ENCODE results near the gene HIVEP3. TPM values are rescaled to one million over a fixed set of nuclear protein-coding genes. Genes with fewer than 3 reads are reported as not detected.

Gene HIVEP3
- total RNA-seq, 4 donors from 2014 or later = 5.3 to 17.3 (median 9.1) TPM

GRCh38 chr1:41564741-41565475 is 353.8 kb downstream of the HIVEP3 start:
- WGBS, 2 donors = 89 to 90% methylated on average over 9 of the region's 9 CpGs
- TF ChIP-seq POLR2A (IDR thresholded peaks at IDR 0.05) = no peak
- TF ChIP-seq, protein P1, sequence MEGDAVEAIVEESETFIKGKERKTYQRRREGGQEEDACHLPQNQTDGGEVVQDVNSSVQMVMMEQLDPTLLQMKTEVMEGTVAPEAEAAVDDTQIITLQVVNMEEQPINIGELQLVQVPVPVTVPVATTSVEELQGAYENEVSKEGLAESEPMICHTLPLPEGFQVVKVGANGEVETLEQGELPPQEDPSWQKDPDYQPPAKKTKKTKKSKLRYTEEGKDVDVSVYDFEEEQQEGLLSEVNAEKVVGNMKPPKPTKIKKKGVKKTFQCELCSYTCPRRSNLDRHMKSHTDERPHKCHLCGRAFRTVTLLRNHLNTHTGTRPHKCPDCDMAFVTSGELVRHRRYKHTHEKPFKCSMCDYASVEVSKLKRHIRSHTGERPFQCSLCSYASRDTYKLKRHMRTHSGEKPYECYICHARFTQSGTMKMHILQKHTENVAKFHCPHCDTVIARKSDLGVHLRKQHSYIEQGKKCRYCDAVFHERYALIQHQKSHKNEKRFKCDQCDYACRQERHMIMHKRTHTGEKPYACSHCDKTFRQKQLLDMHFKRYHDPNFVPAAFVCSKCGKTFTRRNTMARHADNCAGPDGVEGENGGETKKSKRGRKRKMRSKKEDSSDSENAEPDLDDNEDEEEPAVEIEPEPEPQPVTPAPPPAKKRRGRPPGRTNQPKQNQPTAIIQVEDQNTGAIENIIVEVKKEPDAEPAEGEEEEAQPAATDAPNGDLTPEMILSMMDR (IDR thresholded peaks at IDR 0.05) = no peak
- DNase-seq (ENCODE audit: low spot score in 2 of 2) = peak in 1 of 2 donors; percentile 40
- H3K4me3 ChIP-seq (ENCODE audit: low read depth, poor library complexity, severe bottlenecking) = no peak overlapping the region
- intact Hi-C loops (cut with DNase I; ENCODE audit: low total_unique reads) = no loop called here

DNA sequence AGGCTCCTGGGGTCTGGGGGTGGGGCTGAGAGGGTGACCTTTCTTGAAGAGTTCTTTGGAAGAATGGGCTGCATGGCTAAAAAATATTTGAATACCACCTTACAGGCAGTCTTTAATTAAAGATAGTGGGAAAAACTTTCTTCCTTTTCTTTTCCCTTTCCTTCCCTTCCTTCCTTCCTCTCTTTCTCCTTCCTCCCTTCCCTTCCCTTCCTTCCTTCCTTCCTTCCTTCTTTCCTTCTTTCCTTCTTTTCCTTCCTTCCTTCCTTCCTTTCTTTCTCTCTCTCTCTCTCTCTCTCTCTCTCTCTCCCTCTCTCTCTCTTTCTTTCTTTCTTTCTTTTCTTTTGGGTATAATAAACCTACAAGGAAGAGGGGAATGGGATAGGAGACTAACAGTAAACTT is 356.4 kb downstream of the HIVEP3 start:
- intact Hi-C loops (cut with DNase I; ENCODE audit: low total_unique reads) = no loop called here
- TF ChIP-seq POLR2A (IDR thresholded peaks at IDR 0.05) = no peak
- TF ChIP-seq, protein P1 (IDR thresholded peaks at IDR 0.05) = no peak
- H3K4me3 ChIP-seq (ENCODE audit: low read depth, poor library complexity, severe bottlenecking) = no peak overlapping the region
- DNase-seq (ENCODE audit: low spot score in 2 of 2) = no peak

DNA sequence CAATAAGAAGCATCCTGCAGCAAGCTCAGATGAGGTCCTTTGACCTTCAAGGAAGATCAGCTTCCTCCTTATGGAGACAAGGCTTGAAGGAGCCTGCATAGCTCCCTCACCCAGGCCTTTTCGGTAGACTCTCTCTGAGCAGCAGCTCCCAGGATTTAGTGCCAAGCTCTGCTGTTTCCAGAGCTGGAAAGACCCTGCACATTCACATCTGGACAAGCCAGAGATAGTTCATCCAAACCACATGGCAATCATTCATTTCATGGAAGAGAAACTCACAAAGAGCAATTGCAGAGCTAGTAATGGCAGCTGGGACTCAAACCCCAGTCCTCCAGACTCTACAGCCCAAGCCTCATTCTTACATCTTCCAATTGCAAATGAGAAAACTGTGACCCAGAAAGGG is 357.8 kb downstream of the HIVEP3 start:
- H3K4me3 ChIP-seq (ENCODE audit: low read depth, poor library complexity, severe bottlenecking) = no peak overlapping the region
- TF ChIP-seq, protein P1 (IDR thresholded peaks at IDR 0.05) = no peak
- no peak for TF ChIP-seq POLR2A (IDR thresholded peaks at IDR 0.05)
- intact Hi-C loops (cut with DNase I; ENCODE audit: low total_unique reads) = no loop called here
- WGBS, 2 donors = 56 to 71% methylated on average over 1 of the region's 1 CpG
- DNase-seq (ENCODE audit: low spot score in 2 of 2) = peak in 1 of 2 donors; percentile 17

DNA sequence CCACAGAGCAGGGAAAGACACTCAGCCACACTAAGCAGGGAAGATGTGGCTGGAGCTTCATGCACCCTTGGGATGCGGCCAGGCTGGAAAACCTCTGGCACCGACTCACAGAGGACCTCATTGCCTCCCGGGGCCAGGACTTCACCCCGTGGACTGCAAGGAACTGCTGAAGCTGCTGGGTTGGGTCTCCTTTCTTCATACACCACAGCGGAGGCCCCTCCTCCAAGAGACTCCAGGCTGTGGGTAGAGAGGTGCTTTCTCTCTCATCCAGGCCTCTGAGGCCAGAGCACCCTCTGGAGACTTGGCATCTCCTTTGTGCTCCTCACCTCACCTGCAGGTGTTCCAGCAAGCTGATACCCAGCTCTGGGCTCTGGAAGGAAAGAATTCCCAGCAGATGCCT is 358.2 kb downstream of the HIVEP3 start:
- TF ChIP-seq POLR2A (IDR thresholded peaks at IDR 0.05) = no peak
- TF ChIP-seq, protein P1 (IDR thresholded peaks at IDR 0.05) = no peak
- DNase-seq (ENCODE audit: low spot score in 2 of 2) = peak in 1 of 2 donors; percentile 53
- intact Hi-C loops (cut with DNase I; ENCODE audit: low total_unique reads) = no loop called here
- 71 to 76% methylated on average over 3 to 5 of the region's 5 CpGs for WGBS, 2 donors
- no peak overlapping the region for H3K4me3 ChIP-seq (ENCODE audit: low read depth, poor library complexity, severe bottlenecking)

- no peak overlapping the region for H3K4me3 ChIP-seq (ENCODE audit: low read depth, poor library complexity, severe bottlenecking)
- WGBS, 2 donors = 64 to 75% methylated on average over 5 of the region's 5 CpGs
- TF ChIP-seq, protein P1 (IDR thresholded peaks at IDR 0.05) = no peak
- TF ChIP-seq POLR2A (IDR thresholded peaks at IDR 0.05) = no peak
- intact Hi-C loops (cut with DNase I; ENCODE audit: low total_unique reads) = no loop called here
- peak in 1 of 2 donors; percentile 52 for DNase-seq (ENCODE audit: low spot score in 2 of 2)
Observed at GRCh38 chr1:41559331-41559730, 359.4 kb downstream of the HIVEP3 start.

DNA sequence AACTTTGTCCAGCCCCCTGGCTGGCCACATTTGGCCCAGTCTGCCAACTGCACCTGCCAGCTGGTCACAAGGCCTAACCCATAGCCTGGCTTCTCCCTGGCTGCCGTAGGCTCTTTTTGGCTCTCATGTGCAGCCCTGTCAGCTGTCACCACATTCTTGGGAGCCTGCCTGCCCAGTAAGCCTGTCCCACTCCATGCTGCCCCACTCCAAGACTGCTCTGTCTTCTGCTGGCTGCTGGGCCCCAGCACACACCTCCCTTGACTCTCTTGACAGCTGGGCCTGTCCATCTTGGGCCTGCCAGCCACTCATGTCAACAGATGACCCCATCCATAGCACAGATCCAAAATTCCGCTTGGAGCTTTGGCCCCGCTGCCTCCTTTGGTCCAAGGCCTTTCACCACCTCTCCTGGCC is 360.0 kb downstream of the HIVEP3 start:
- no peak overlapping the region for H3K4me3 ChIP-seq (ENCODE audit: low read depth, poor library complexity, severe bottlenecking)
- peak in 1 of 2 donors; percentile 73 for DNase-seq (ENCODE audit: low spot score in 2 of 2)
- TF ChIP-seq, protein P1 (IDR thresholded peaks at IDR 0.05) = no peak
- no peak for TF ChIP-seq POLR2A (IDR thresholded peaks at IDR 0.05)
- intact Hi-C loops (cut with DNase I; ENCODE audit: low total_unique reads) = no loop called here
- 71 to 76% methylated on average over 3 of the region's 3 CpGs for WGBS, 2 donors

Data from lower leg skin (tissue), 4 donors.